HFFc6 (cell line): ENCODE data around the gene USP4. TPM values are rescaled to one million over a fixed set of nuclear protein-coding genes. Genes with fewer than 3 reads are reported as not detected.

Source experiments
- DNase-seq: peaks from one replicate; pipeline ENCODE4 v3.0.0-alpha.2; 2018
- H3K27ac Mint-ChIP-seq: 2 replicates; pipeline ENCODE4 v1.8.0; 2020; ENCODE audit warnings: mild to moderate bottlenecking, mixed read lengths
- H3K27me3 Mint-ChIP-seq: 2 replicates; pipeline ENCODE4 v1.8.0; 2021; ENCODE audit warnings: mild to moderate bottlenecking, moderate library complexity, mixed read lengths; ENCODE audit not compliant: insufficient read depth
- H3K36me3 Mint-ChIP-seq: 2 replicates; pipeline ENCODE4 v1.8.0; 2021; ENCODE audit warnings: low read depth, mixed read lengths
- H3K4me1 Mint-ChIP-seq: 2 replicates; pipeline ENCODE4 v1.8.0; 2020; ENCODE audit warnings: low read depth, mixed read lengths
- H3K4me3 Mint-ChIP-seq: 2 replicates; pipeline ENCODE4 v1.8.0; 2020; ENCODE audit warnings: mild to moderate bottlenecking, moderate library complexity, mixed read lengths
- H3K9me3 Mint-ChIP-seq: 2 replicates; pipeline ENCODE4 v1.8.0; 2020; ENCODE audit warnings: mild to moderate bottlenecking, mixed read lengths
- total RNA-seq, 6 experiments: library from RNA; stranded (reverse); fragmentation: NEBNext Ultra II Directional; extraction: Animal tissue kit (Norgen Biotek cat#: 25700); gene quantifications; 2 replicates in 1 of 6; 3 replicates in 5 of 6; pipeline ENCODE4 v1.2.3, GENCODE V29; 2021
- TF ChIP-seq, protein P1 (sequence below): fragments of 200-600 bp; sonication (generic); IDR thresholded peaks from 2 replicates; pipeline ENCODE4 v1.5.0; 2021; ENCODE audit warnings: antibody characterized with exemption, mild to moderate bottlenecking

USP4 gene
- total RNA-seq, 6 experiments from 2014 or later: 41.4 to 48.3 (median 44.8) TPM

DNA sequence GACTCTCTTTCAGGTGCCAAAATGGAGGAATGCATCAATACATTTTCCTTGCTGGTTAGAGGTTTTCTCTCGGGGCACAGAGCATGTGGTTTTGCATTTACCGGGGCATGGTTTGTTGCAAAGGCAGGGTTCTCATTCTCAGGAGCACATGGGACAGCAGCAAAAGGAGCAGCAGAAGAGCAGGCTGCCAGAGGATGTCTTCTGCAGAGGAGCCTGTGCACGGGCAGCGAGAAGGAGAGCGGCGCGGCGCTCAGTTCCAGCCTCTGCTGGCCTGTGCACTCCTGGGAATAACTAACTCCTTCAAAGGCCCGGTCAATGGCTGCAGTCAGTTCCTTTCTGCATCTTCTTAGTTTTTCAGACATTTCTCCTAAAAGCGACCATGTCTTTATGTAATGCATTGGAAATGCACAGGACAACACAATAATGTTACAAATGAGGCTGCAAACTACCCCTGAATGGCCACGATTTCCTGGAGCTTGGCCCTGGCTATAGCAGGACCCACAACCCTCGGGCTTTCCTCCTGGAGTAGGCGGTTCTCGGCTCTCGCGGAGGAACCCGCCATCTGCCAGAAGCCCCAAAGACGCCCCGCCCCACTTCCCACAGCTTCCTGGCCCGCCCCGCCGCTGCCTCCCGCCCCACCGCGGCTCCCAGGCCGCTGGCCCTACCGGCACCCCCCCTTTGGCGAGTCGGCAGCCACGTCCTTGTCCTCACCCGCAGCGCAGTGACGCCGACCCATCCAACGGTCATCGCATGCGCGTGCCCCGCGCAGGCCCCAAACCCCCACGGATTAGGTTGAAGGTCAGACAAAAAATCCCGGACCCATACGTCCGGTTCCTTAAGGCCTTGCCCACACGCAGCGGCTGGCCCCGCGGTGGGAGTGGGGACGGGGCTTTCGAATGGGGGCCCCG is 63.1 kb downstream of the USP4 start, which contains the start of gene C3orf62:
Gene C3orf62 (minus strand): TSS at position 758 of the 908 bp plus-strand sequence. CDS start 360 bp downstream, at position 398.
- peaks cover 36% of the 10 kb centered on the region for H3K36me3 Mint-ChIP-seq
- peak within 1 kb of the TSS; percentile 81 for H3K4me3 Mint-ChIP-seq
- no peaks in the 10 kb centered on the region for H3K9me3 Mint-ChIP-seq
- TF ChIP-seq, protein P1, sequence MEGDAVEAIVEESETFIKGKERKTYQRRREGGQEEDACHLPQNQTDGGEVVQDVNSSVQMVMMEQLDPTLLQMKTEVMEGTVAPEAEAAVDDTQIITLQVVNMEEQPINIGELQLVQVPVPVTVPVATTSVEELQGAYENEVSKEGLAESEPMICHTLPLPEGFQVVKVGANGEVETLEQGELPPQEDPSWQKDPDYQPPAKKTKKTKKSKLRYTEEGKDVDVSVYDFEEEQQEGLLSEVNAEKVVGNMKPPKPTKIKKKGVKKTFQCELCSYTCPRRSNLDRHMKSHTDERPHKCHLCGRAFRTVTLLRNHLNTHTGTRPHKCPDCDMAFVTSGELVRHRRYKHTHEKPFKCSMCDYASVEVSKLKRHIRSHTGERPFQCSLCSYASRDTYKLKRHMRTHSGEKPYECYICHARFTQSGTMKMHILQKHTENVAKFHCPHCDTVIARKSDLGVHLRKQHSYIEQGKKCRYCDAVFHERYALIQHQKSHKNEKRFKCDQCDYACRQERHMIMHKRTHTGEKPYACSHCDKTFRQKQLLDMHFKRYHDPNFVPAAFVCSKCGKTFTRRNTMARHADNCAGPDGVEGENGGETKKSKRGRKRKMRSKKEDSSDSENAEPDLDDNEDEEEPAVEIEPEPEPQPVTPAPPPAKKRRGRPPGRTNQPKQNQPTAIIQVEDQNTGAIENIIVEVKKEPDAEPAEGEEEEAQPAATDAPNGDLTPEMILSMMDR: no peak
- no peaks in the 10 kb centered on the region; the same call in 1 of the 2 replicates for H3K27me3 Mint-ChIP-seq
- peak; percentile 67 for DNase-seq
- peak within 1 kb of the TSS; percentile 89 for H3K27ac Mint-ChIP-seq
- peaks cover 32% of the 10 kb centered on the region for H3K4me1 Mint-ChIP-seq

DNA sequence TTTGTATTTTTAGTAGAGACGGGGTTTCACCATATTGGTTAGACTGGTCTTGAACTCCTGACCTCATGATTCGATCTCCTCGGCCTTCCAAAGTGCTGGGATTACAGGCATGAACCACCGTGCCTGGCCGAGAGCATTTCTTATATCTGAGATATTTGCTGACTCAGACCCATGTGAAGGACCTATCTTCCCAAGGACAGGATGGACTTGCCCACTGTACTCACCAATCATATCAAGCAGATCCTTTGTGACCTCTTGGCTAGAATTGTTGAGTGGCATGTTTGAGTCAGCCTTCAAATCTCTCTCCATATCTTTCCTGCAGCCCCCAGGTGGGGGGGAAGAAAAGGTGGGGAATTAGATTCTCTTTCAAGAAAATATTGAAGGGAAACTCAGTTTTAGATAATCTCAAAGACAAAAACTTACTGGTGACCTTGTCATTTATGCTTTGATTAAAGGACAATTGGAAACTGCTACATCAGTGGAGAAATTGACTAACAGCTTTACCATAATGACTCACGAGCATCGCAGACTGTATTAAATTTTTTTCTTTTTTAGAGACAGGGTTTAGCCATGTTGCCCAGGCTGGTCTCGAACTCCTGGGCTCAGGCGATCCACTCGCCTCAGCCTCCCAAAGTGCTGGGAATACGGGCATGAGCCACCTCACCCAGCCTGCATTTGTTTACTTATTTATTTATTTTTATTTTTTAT is 65.9 kb downstream of the USP4 start:
- H3K36me3 Mint-ChIP-seq: peaks cover 33% of the 10 kb centered on the region
- no peak overlapping the region for H3K27ac Mint-ChIP-seq
- H3K4me1 Mint-ChIP-seq: peaks cover 28% of the 10 kb centered on the region
- H3K9me3 Mint-ChIP-seq: no peaks in the 10 kb centered on the region
- no peak overlapping the region for H3K4me3 Mint-ChIP-seq
- no peaks in the 10 kb centered on the region; the same call in 1 of the 2 replicates for H3K27me3 Mint-ChIP-seq
- TF ChIP-seq, protein P1: no peak
- no peak for DNase-seq

DNA sequence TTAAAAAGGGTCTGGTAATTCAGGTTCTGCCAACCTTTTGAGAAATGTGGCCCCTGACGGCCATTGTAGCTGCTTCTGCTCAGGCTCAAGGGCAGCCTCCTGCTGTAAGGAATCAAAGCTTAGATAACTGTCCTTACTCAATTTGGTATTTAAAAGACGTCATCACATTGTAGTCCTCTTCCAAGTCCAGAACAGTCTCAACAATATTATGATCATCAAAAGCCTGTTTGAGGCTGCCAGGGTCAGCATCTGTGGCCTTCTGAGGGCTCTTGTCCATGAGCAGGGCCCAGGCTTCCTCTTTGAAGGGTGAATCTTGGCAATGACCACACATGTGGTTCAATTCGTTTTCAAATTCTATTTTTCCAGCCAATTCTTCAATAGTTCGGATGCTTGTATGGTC is 68.8 kb downstream of the USP4 start:
- Mint-ChIP-seq H3K36me3 (peaks cover 23% of the 10 kb centered on the region), H3K4me1 (peaks cover 5% of the 10 kb centered on the region), H3K4me3 (no peak overlapping the region), H3K27me3 (no peaks in the 10 kb centered on the region), H3K9me3 (no peaks in the 10 kb centered on the region), H3K27ac (no peak overlapping the region)
- no peak for DNase-seq
- TF ChIP-seq, protein P1: no peak

DNA sequence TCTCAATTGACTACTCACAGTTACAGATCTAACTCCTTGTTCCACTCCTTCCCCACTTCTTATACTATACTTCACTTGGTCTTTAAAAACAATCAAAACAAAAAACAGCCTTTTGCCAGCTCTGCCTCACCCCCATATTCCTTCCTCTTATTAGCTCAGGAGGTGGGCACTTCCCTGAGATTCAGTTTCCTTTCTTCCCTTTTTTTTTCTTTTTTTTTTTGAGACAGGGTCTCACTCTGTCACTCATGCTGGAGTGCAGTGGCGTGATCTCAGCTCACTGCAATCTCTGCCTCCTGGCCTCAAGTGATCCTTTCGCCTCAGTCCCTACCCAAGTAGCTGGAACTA is 69.7 kb downstream of the USP4 start:
- Mint-ChIP-seq H3K9me3 (no peaks in the 10 kb centered on the region), H3K4me1 (no peaks in the 10 kb centered on the region), H3K27me3 (no peaks in the 10 kb centered on the region), H3K4me3 (no peak overlapping the region), H3K36me3 (peaks cover 19% of the 10 kb centered on the region), H3K27ac (no peak overlapping the region)
- no peak for DNase-seq
- TF ChIP-seq, protein P1: no peak

DNA sequence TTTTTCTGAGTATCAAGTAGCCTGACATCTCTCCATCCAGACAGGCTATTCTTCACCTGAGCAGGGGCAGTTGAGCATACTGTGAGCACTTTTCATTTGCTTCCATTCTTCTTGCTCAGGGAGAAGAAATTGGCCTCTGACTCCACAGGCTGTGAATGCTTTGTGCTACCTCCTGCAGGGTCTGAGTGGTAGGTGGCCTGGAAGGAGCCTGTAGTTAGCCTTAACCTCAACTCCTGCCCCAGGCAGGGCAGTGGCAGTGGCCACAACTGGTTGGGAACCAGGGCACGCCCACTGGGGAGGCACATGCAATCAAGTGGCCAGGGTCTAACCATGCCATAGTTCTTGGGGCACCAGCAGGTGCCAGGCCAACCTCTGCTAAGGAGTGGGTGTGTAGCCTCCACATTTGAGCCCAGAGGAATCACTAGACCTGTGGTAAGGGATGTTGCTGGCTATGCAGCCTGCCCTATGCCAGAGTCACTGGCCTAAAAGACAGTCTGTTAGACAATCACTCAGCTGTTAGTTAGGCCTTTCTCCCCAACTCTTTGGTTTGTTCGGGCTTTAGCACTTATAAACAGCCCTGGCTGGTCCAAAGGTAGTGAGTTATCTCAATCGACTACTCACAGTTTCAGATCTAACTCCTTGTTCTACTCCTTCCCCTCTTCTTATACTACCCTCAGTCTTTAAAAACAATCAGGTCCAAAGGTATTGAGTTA is 70.3 kb downstream of the USP4 start:
- TF ChIP-seq, protein P1: no peak
- no peaks in the 10 kb centered on the region for H3K27me3 Mint-ChIP-seq
- H3K4me3 Mint-ChIP-seq: no peak overlapping the region
- DNase-seq: no peak
- H3K9me3 Mint-ChIP-seq: no peaks in the 10 kb centered on the region
- peaks cover 19% of the 10 kb centered on the region for H3K36me3 Mint-ChIP-seq
- H3K27ac Mint-ChIP-seq: no peak overlapping the region; the same call in 1 of the 2 replicates
- H3K4me1 Mint-ChIP-seq: no peaks in the 10 kb centered on the region
